ENCODE measurements around the gene WIZ. TPM values are rescaled to one million over a fixed set of nuclear protein-coding genes. Genes with fewer than 3 reads are reported as not detected.
A peak's percentile ranks its signal among the peaks of the same experiment; 100 is the strongest.

The WIZ gene
- total RNA-seq, 4 donors from 2014 or later: 24.4 to 94.6 (median 49.9) TPM

DNA sequence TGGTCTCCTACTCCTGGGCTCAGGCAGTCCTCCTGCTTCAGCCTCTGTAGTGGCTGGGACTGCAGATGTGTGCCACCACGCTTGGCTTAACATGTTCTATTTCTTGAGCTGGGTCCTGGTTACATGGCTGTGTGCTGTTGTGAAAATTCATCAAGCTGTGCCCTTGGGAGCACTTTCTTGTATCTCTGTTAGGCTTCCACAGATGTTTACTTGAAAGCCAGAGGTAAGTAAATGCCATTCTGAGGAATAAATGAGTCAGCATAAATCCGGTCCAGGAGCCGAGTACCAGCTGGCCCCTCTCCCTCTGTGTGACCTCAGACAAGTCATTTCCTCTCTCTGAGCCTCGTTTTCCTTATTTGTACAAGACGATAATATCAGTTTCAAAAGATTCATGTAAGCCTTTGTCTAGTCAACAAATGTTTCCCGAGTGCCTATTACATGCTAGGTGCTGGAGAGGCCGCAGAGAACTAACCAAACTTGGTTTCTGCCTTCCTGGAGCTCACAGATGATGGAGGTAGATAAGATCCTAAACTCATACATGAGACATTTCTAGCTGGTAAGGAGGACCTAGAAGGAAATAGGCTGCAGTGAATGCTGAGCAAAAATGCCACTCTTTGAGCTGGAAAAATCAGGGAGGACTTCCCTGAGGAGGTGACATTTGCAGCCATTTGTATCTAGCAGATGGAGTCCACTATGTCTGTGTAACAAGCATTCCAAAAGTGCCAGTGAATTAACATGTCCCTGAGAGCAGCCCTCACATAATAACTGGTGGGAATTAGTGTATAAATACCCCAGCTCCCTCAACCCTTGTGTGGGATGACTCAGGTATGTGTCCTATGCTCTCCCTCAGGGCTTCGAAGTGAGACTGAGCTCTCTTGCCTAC is 17.3 kb upstream of the WIZ start:
- ATAC-seq: no peak
- Histone ChIP-seq H3K9me3 (no peaks in the 10 kb centered on the region), H3K27ac (peak overlapping the region in 1 of 4 donors; percentile 17), H3K4me3 (no peak overlapping the region), H3K36me3 (no peaks in the 10 kb centered on the region), H3K4me1 (peaks cover 0 to 12% (median 7%) of the 10 kb centered on the region in 3 donors), H3K27me3 (peaks cover 97% of the 10 kb centered on the region)
- 5 to 49% methylated on average over 4 to 5 of the region's 8 CpGs for WGBS, 2 donors (ENCODE audit: low coverage in 1 of 2)
- TF ChIP-seq, protein P1, sequence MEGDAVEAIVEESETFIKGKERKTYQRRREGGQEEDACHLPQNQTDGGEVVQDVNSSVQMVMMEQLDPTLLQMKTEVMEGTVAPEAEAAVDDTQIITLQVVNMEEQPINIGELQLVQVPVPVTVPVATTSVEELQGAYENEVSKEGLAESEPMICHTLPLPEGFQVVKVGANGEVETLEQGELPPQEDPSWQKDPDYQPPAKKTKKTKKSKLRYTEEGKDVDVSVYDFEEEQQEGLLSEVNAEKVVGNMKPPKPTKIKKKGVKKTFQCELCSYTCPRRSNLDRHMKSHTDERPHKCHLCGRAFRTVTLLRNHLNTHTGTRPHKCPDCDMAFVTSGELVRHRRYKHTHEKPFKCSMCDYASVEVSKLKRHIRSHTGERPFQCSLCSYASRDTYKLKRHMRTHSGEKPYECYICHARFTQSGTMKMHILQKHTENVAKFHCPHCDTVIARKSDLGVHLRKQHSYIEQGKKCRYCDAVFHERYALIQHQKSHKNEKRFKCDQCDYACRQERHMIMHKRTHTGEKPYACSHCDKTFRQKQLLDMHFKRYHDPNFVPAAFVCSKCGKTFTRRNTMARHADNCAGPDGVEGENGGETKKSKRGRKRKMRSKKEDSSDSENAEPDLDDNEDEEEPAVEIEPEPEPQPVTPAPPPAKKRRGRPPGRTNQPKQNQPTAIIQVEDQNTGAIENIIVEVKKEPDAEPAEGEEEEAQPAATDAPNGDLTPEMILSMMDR (IDR thresholded peaks at IDR 0.05): no peak

DNA sequence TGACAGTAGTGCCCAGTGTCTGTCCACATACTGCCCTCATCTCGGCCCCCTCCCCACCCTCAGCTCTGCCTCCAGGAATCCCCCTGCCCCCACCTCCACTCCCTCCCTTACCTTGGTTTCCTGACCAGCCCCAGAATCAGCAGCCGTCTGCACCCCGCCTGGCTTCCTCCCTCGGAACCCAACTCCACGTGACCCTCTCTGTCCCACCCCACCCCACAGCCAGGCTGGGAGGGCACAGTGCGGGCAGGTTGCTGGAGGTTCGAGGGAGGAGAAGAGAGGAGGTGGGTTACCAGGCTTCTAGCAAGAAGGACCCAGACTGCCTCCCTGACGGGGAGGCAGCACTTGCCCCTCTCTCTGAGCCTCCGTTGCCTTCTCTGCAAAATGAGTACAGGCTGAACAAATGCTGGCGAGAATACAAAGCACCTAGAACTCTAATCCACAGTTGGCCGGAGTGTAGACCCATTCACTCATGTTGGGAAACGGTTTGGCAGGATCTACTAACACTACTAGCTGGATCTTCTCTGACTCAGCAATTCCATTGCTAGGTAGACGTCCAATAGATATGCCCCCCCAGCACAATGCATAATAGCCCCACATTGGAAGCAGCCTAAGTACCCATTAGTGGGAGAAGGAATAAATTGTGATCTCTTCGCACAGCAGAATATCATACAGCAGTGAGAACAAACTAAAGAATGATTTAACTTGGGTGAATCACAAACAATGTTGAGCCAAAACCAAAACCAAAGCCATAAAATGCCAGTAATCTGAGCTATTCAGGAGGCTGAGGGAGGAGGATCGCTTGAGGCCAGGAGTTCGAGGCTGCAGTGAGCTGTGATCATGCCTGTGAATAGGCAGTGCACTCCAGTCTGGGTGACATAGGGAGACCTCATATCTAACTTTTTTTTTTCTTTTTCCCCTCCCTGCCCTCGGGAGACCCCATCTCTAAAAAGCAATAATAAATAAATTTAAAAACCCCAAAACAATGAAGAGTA is 14.9 kb upstream of the WIZ start, which contains the start of gene RASAL3:
Gene RASAL3, minus strand, starts transcription at position 151 of the 992 bp plus-strand sequence. CDS start 186 bp downstream, outside the sequence.
- peak within 1 kb of the TSS; percentile 7 to 45 for H3K4me3 ChIP-seq
- no peaks in the 10 kb centered on the region for H3K9me3 ChIP-seq
- peaks cover 93% of the 10 kb centered on the region for H3K27me3 ChIP-seq
- H3K36me3 ChIP-seq: no peaks in the 10 kb centered on the region
- H3K4me1 ChIP-seq: peaks cover 0 to 6% (median 4%) of the 10 kb centered on the region in 3 donors
- WGBS, 2 donors (ENCODE audit: low coverage in 1 of 2): 46 to 64% methylated on average over 9 of the region's 17 CpGs
- TF ChIP-seq POLR2AphosphoS5 (IDR thresholded peaks at IDR 0.05) (no peak), EP300 (IDR thresholded peaks at IDR 0.05) (no peak), POLR2A (IDR thresholded peaks at IDR 0.05) (no peak)
- TF ChIP-seq, protein P1 (IDR thresholded peaks at IDR 0.05): no peak
- peak within 1 kb of the TSS in 2 of 4 donors; percentile 32 to 51 for H3K27ac ChIP-seq
- ATAC-seq: no peak

DNA sequence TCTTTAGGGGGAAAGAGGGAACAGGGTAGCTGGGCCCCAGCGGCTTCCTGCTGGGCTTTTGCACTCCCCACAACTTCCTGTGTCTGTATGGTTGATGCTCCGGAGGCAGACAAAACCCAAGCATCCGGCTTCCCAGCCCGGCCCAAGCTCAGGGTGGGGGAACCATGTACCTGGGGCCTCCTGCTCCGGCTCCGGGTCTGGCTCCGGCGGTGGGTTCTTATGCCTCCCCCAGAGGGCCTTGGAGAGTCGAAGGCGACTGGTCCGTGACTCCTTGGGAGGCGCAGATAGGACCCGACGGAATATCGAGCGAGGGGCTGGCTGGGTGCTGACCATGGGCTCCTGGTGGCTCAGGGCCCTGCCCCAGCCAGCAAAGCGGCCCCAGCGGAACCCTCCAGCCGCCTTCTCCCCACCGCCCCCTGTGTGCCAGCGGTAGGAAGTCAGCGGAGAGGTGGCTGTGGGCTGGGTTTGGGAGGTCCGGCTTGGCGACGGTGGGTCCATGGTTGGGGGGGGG is 14.2 kb upstream of the WIZ start:
- Histone ChIP-seq H3K36me3 (no peaks in the 10 kb centered on the region), H3K9me3 (no peaks in the 10 kb centered on the region), H3K4me3 (peak overlapping the region; percentile 7 to 45), H3K27me3 (peaks cover 93% of the 10 kb centered on the region), H3K4me1 (no peaks in the 10 kb centered on the region), H3K27ac (peak overlapping the region in 2 of 4 donors; percentile 32 to 51)
- TF ChIP-seq, protein P1 (IDR thresholded peaks at IDR 0.05): no peak
- TF ChIP-seq POLR2A (IDR thresholded peaks at IDR 0.05) (no peak), POLR2AphosphoS5 (IDR thresholded peaks at IDR 0.05) (no peak), EP300 (IDR thresholded peaks at IDR 0.05) (no peak)
- WGBS, 2 donors (ENCODE audit: low coverage in 1 of 2): 40 to 62% methylated on average over 1 to 2 of the region's 25 CpGs
- no peak for ATAC-seq

DNA sequence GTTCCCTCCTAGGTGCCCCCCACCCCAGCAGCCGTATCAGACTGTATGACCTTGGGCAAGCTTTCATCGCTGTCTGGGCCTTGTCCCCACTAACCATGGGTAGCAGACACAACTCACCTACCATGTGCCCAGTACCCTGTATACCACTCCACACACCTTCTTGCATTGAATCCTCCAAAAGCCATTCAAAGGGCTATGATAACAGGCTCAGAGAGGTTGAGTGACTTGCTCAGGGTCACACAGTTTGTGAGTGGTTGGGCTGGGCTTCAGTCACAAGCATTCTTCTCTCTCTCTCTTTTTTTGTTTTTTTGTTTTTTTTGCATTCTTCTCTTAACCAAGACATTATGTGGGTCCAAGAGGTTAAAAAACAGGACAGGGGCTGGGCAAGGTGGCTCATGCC is 11.9 kb upstream of the WIZ start:
- H3K27me3 ChIP-seq: peaks cover 93% of the 10 kb centered on the region
- no peaks in the 10 kb centered on the region for H3K9me3 ChIP-seq
- H3K4me3 ChIP-seq: no peak overlapping the region
- H3K27ac ChIP-seq: no peak overlapping the region
- WGBS, 2 donors (ENCODE audit: low coverage in 1 of 2): 86 to 100% methylated on average over 1 to 2 of the region's 2 CpGs
- TF ChIP-seq POLR2A (IDR thresholded peaks at IDR 0.05) (no peak), EP300 (IDR thresholded peaks at IDR 0.05) (no peak), POLR2AphosphoS5 (IDR thresholded peaks at IDR 0.05) (no peak)
- TF ChIP-seq, protein P1 (IDR thresholded peaks at IDR 0.05): no peak
- ATAC-seq: no peak
- H3K36me3 ChIP-seq: no peaks in the 10 kb centered on the region
- H3K4me1 ChIP-seq: peaks cover 0 to 15% (median 10%) of the 10 kb centered on the region in 3 donors

All from gastroesophageal sphincter (tissue), 4 donors.